ENCODE results near the gene AVPR1B. TPM values are rescaled to one million over a fixed set of nuclear protein-coding genes. Genes with fewer than 3 reads are reported as not detected.

AVPR1B gene
- total RNA-seq, 1 experiment from 2014 or later: not detected

GRCh38 chr1:206121269-206121668 is 4.1 kb upstream of the AVPR1B start:
- Histone ChIP-seq H3K9me3 (ENCODE audit: control insufficient read depth, insufficient read depth, low read depth, low read length) (peaks cover 10% of the 10 kb centered on the region), H3K4me1 (ENCODE audit: control insufficient read depth, insufficient read depth, low read length) (peaks cover 4% of the 10 kb centered on the region; the same call in 1 of the 2 replicates), H3K4me3 (ENCODE audit: low read depth in 2 of 2, low read length in 2 of 2) (no peak overlapping the region), H3K27me3 (ENCODE audit: control insufficient read depth, insufficient read depth, low read length) (peaks cover 28% of the 10 kb centered on the region), H3K36me3 (ENCODE audit: control insufficient read depth, insufficient read depth, low read length) (no peaks in the 10 kb centered on the region), H3K27ac (ENCODE audit: low read length) (no peak overlapping the region)
- POLR2A ChIA-PET: no interaction called here
- no TSS peak for BruUV-seq (replicated peaks)
- TF ChIP-seq REST (IDR thresholded peaks at IDR 0.05; ENCODE audit: insufficient read depth in 1 of 2, low read depth in 2 of 2, low read length in 1 of 2) (no peak), POLR2AphosphoS5 (IDR thresholded peaks at IDR 0.05; ENCODE audit: low read depth, low read length) (no peak), SIN3A (IDR thresholded peaks at IDR 0.05; ENCODE audit: borderline replicate concordance, insufficient read depth, low read depth, low read length) (no peak), TCF7L2 (IDR thresholded peaks at IDR 0.05; ENCODE audit: low read depth, low read length) (no peak), CTCF (IDR thresholded peaks at IDR 0.05) (no peak)
- ATAC-seq: no peak
- in situ Hi-C loops (cut with HindIII; ENCODE audit: low pct_unique_long_range_greater_than_20kb, low sequenced_read_pairs): no loop called here
- CTCF ChIA-PET: no interaction called here
- intact Hi-C loops (cut with micrococcal nuclease; ENCODE audit: unreplicated experiment): no loop called here
- DNase-seq (ENCODE audit: low read depth, low spot score): no peak

- Histone ChIP-seq H3K4me1 (ENCODE audit: control insufficient read depth, insufficient read depth, low read length) (peaks cover 4% of the 10 kb centered on the region; the same call in 1 of the 2 replicates), H3K9me3 (ENCODE audit: control insufficient read depth, insufficient read depth, low read depth, low read length) (peaks cover 10% of the 10 kb centered on the region), H3K27me3 (ENCODE audit: control insufficient read depth, insufficient read depth, low read length) (peaks cover 20% of the 10 kb centered on the region), H3K27ac (ENCODE audit: low read length) (no peak overlapping the region), H3K4me3 (ENCODE audit: low read depth in 2 of 2, low read length in 2 of 2) (no peak overlapping the region), H3K36me3 (ENCODE audit: control insufficient read depth, insufficient read depth, low read length) (no peaks in the 10 kb centered on the region)
- no peak for ATAC-seq
- POLR2A ChIA-PET: no interaction called here
- TF ChIP-seq SIN3A (IDR thresholded peaks at IDR 0.05; ENCODE audit: borderline replicate concordance, insufficient read depth, low read depth, low read length): no peak
- TF ChIP-seq POLR2AphosphoS5 (IDR thresholded peaks at IDR 0.05; ENCODE audit: low read depth, low read length): no peak
- no peak for TF ChIP-seq TCF7L2 (IDR thresholded peaks at IDR 0.05; ENCODE audit: low read depth, low read length)
- TF ChIP-seq REST (IDR thresholded peaks at IDR 0.05; ENCODE audit: insufficient read depth in 1 of 2, low read depth in 2 of 2, low read length in 1 of 2): no peak
- TF ChIP-seq CTCF (IDR thresholded peaks at IDR 0.05): no peak
- intact Hi-C loops (cut with micrococcal nuclease; ENCODE audit: unreplicated experiment): no loop called here
- in situ Hi-C loops (cut with HindIII; ENCODE audit: low pct_unique_long_range_greater_than_20kb, low sequenced_read_pairs): no loop called here
- no peak for DNase-seq (ENCODE audit: low read depth, low spot score)
- CTCF ChIA-PET: no interaction called here
- no TSS peak for BruUV-seq (replicated peaks)
Measured at GRCh38 chr1:206120406-206120805, 3.2 kb upstream of the AVPR1B start.
